Measurements from ENCODE around the gene TMEM238L.

The TMEM238L gene

DNA sequence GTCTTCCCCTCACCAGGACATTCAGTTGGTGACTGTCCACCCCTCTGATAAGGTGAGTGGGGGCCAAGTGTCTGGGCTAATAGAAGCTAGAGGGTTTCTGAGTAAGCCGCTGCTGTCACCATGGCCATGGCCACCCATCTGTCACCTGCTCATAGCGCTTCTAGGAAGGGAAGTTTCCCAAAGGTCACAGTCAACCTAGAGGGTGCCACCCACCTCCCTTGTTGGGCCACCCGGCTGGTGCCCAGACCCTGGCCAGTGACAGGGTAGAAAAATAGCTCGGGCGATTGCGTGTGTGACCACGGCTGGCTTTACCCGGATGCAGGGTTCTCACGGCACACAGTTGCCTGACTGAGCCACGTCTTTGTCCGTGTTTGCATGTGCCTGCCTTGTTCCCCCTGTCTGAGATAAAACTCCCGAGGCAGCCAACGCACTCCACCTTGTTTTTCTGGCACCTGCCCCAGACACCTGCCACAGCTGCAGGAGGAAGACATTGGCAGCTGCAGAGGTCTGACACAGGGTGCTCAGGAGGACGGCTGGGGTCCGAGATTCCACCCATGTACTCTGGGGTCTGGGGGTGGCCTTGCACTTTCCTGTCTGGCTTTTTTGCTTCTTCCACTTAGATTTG lies 33.2 kb upstream of the TMEM238L start:
- TF ChIP-seq NFIC (IDR thresholded peaks at IDR 0.05) (no peak), CREB1 (IDR thresholded peaks at IDR 0.05; ENCODE audit: low read depth) (no peak), EGR1 (IDR thresholded peaks at IDR 0.05) (no peak), TCF12 (IDR thresholded peaks at IDR 0.05; ENCODE audit: low read depth) (no peak), FOXM1 (IDR thresholded peaks at IDR 0.05; ENCODE audit: borderline replicate concordance, low read depth) (no peak), CEBPB (IDR thresholded peaks at IDR 0.05) (no peak), USF1 (IDR thresholded peaks at IDR 0.05) (no peak), MAX (IDR thresholded peaks at IDR 0.05) (no peak), EP300 (IDR thresholded peaks at IDR 0.05; ENCODE audit: borderline replicate concordance) (no peak), YY1 (IDR thresholded peaks at IDR 0.05; ENCODE audit: low read depth) (no peak)

DNA sequence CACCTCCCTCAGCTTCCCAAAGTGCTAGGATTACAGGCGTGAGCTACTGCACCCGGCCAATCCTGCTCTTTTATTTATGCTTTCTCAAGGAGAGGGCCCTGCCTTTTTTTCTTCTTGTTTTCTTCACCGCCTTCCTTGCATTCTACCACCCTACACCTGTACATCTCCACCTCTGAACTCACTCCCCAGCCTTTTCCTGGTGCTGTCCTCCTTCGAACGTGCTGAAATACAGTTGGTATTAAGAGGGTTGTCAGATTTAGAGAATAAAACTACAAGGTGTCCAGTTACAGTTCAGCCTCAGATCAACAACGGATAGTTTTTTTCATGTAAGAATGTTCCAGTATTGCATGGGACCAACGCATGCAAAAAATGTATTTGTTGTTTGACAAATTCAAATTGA lies 32.2 kb upstream of the TMEM238L start:
- TF ChIP-seq REST (IDR thresholded peaks at IDR 0.05; ENCODE audit: low read depth) (peak; percentile 70), CREB1 (IDR thresholded peaks at IDR 0.05; ENCODE audit: low read depth) (no peak), FOXM1 (IDR thresholded peaks at IDR 0.05; ENCODE audit: borderline replicate concordance, low read depth) (no peak), TAF1 (IDR thresholded peaks at IDR 0.05; ENCODE audit: low read depth) (no peak)

GRCh38 chr17:10831696-10832095 lies 27.8 kb upstream of the TMEM238L start:
- TF ChIP-seq MAX (IDR thresholded peaks at IDR 0.05) (no peak), TEAD4 (IDR thresholded peaks at IDR 0.05) (no peak), NFIC (IDR thresholded peaks at IDR 0.05) (no peak), FOXM1 (IDR thresholded peaks at IDR 0.05; ENCODE audit: borderline replicate concordance, low read depth) (no peak), CEBPB (IDR thresholded peaks at IDR 0.05) (no peak), REST (IDR thresholded peaks at IDR 0.05; ENCODE audit: low read depth) (no peak), TAF1 (IDR thresholded peaks at IDR 0.05; ENCODE audit: low read depth) (no peak), RAD21 (IDR thresholded peaks at IDR 0.05; ENCODE audit: low read depth) (no peak), EP300 (IDR thresholded peaks at IDR 0.05; ENCODE audit: borderline replicate concordance) (no peak), YY1 (IDR thresholded peaks at IDR 0.05; ENCODE audit: low read depth) (no peak), ZBTB7A (IDR thresholded peaks at IDR 0.05; ENCODE audit: low read depth) (no peak), CREB1 (IDR thresholded peaks at IDR 0.05; ENCODE audit: low read depth) (no peak), EGR1 (IDR thresholded peaks at IDR 0.05) (no peak), USF1 (IDR thresholded peaks at IDR 0.05) (no peak), TCF12 (IDR thresholded peaks at IDR 0.05; ENCODE audit: low read depth) (no peak)

- TF ChIP-seq EGR1 (IDR thresholded peaks at IDR 0.05) = no peak
- no peak for TF ChIP-seq TEAD4 (IDR thresholded peaks at IDR 0.05)
- TF ChIP-seq REST (IDR thresholded peaks at IDR 0.05; ENCODE audit: low read depth) = no peak
- TF ChIP-seq TCF12 (IDR thresholded peaks at IDR 0.05; ENCODE audit: low read depth) = no peak
- TF ChIP-seq ZBTB7A (IDR thresholded peaks at IDR 0.05; ENCODE audit: low read depth) = no peak
- no peak for TF ChIP-seq USF1 (IDR thresholded peaks at IDR 0.05)
- TF ChIP-seq TAF1 (IDR thresholded peaks at IDR 0.05; ENCODE audit: low read depth) = no peak
- TF ChIP-seq FOXM1 (IDR thresholded peaks at IDR 0.05; ENCODE audit: borderline replicate concordance, low read depth) = no peak
- TF ChIP-seq EP300 (IDR thresholded peaks at IDR 0.05; ENCODE audit: borderline replicate concordance) = no peak
- TF ChIP-seq MAX (IDR thresholded peaks at IDR 0.05) = no peak
- no peak for TF ChIP-seq CEBPB (IDR thresholded peaks at IDR 0.05)
These were observed 24.1 kb upstream of the TMEM238L start for GRCh38 chr17:10827898-10828552.

All from Ishikawa (cell line).